Gastrocnemius medialis (tissue), 4 donors: Measurements from ENCODE around the gene THRB. TPM values are rescaled to one million over a fixed set of nuclear protein-coding genes. Genes with fewer than 3 reads are reported as not detected.

Experiments used
- ATAC-seq, 2 donors: fragments of 150-250 bp; one replicate each; pipeline ENCODE4 v1.9.1; 2016
- DNase-seq, 2 donors: peaks; one replicate each; pipeline ENCODE4 v3.0.0-alpha.2; 2019
- H3K27ac ChIP-seq, 4 donors: fragments of 200-600 bp; sonication (generic); 1 replicate in 1 of 4; 2 replicates in 3 of 4; pipeline ENCODE4 v1.5.1; 2016 to 2018; ENCODE audit warnings: mild to moderate bottlenecking in 2 of 4, moderate library complexity in 1 of 4
- H3K27me3 ChIP-seq, 3 donors: fragments of 200-600 bp; sonication (generic) in 2 of 3; 1 replicate in 1 of 3; 2 replicates in 2 of 3; pipeline versions ENCODE4 v1.5.1 to v1.6.0; 2016 to 2019; ENCODE audit warnings: mild to moderate bottlenecking in 1 of 3, moderate library complexity in 1 of 3
- H3K36me3 ChIP-seq, 2 donors: fragments of 200-600 bp; sonication (generic) in 1 of 2; one replicate each; pipeline ENCODE4 v1.5.1; 2017 to 2018
- H3K4me1 ChIP-seq, 2 donors: fragments of 200-600 bp; sonication (generic) in 1 of 2; one replicate each; pipeline ENCODE4 v1.5.1; 2016 to 2017; ENCODE audit warnings: mild to moderate bottlenecking in 2 of 2
- H3K4me3 ChIP-seq, 4 donors: fragments of 200-600 bp; sonication (generic) in 3 of 4; 1 replicate in 1 of 4; 2 replicates in 3 of 4; pipeline ENCODE4 v1.5.1; 2016 to 2019; ENCODE audit warnings: mild to moderate bottlenecking in 2 of 4
- H3K9me3 ChIP-seq, 3 donors: fragments of 200-600 bp; sonication (generic) in 2 of 3; 1 replicate in 1 of 3; 2 replicates in 2 of 3; pipeline ENCODE4 v1.5.1; 2016 to 2019
- POLR2A ChIP-seq, 2 donors: fragments of 450-650 bp; IDR thresholded peaks; one replicate each; pipeline ENCODE4 v1.6.1; 2017; ENCODE audit warnings: antibody characterized with exemption in 2 of 2, mild to moderate bottlenecking in 2 of 2, moderate library complexity in 2 of 2
- in situ Hi-C, 4 donors: fragments of 200-750 bp; cut with MboI; loops; one replicate each; pipeline versions ENCODE4 v1.15.0 to v1.8.0; 2017; ENCODE audit warnings: low sequenced_read_pairs in 4 of 4
- intact Hi-C: fragments of 100-400 bp; cut with DNase I; formaldehyde crosslinking; loops from one replicate; pipeline ENCODE4 v1.15.1; 2023; ENCODE audit warnings: low total_unique reads
- total RNA-seq, 4 donors: library from RNA; depleted of rRNA; stranded (reverse); fragments of >200 nt; gene quantifications; one replicate each; pipeline versions ENCODE4 v1.1.0 to v1.2.3, GENCODE V29; 2016
- TF ChIP-seq, protein P1 (sequence below), 5 experiments: fragments of 450-650 bp in 3 of 5; fragments of 200-600 bp in 2 of 5; sonication (generic) in 2 of 5; IDR thresholded peaks in 4 of 5; conservative IDR thresholded peaks in 1 of 5; 1 replicate in 4 of 5; 2 replicates in 1 of 5; pipeline ENCODE4 v1.5.1; 2016 to 2019; ENCODE audit warnings: antibody characterized with exemption in 5 of 5, mild to moderate bottlenecking in 3 of 5, moderate library complexity in 3 of 5

THRB gene
- total RNA-seq, 4 donors from 2014 or later, result 20.1 to 60.0 (median 25.3) TPM

DNA sequence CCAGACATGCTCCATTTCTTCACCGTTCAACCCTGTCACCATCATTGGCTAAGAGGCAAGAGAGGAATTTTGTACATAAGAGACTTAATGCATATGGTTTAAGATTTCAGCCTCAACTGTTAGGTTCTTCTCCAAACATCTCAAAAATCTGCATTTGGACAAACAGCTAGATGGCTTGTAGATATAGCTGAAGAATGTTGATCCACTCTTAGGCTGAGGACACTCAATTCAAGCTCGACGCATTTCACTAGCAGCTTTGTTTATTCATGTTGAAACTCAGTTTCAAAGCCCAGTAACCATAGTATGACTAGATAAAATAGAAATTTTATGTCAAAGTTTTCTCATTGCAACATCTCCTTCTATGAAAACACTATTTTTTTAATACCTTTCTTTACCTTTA is 208.2 kb downstream of the THRB start:
- Histone ChIP-seq H3K27ac (peak overlapping the region in 1 of 4 donors; percentile 3), H3K36me3 (no peaks in the 10 kb centered on the region), H3K4me1 (peaks cover 31 to 33% of the 10 kb centered on the region in 2 donors), H3K9me3 (no peaks in the 10 kb centered on the region), H3K27me3 (no peaks in the 10 kb centered on the region), H3K4me3 (no peak overlapping the region)
- DNase-seq, result no peak
- in situ Hi-C loops, result no loop called here
- no peak for TF ChIP-seq POLR2A (IDR thresholded peaks at IDR 0.05)
- TF ChIP-seq, protein P1, sequence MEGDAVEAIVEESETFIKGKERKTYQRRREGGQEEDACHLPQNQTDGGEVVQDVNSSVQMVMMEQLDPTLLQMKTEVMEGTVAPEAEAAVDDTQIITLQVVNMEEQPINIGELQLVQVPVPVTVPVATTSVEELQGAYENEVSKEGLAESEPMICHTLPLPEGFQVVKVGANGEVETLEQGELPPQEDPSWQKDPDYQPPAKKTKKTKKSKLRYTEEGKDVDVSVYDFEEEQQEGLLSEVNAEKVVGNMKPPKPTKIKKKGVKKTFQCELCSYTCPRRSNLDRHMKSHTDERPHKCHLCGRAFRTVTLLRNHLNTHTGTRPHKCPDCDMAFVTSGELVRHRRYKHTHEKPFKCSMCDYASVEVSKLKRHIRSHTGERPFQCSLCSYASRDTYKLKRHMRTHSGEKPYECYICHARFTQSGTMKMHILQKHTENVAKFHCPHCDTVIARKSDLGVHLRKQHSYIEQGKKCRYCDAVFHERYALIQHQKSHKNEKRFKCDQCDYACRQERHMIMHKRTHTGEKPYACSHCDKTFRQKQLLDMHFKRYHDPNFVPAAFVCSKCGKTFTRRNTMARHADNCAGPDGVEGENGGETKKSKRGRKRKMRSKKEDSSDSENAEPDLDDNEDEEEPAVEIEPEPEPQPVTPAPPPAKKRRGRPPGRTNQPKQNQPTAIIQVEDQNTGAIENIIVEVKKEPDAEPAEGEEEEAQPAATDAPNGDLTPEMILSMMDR (IDR thresholded peaks at IDR 0.05 in 4 of 5, conservative IDR thresholded peaks at IDR 0.05 in 1 of 5), result no peak
- ATAC-seq, result no peak
- intact Hi-C loops, result no loop called here

DNA sequence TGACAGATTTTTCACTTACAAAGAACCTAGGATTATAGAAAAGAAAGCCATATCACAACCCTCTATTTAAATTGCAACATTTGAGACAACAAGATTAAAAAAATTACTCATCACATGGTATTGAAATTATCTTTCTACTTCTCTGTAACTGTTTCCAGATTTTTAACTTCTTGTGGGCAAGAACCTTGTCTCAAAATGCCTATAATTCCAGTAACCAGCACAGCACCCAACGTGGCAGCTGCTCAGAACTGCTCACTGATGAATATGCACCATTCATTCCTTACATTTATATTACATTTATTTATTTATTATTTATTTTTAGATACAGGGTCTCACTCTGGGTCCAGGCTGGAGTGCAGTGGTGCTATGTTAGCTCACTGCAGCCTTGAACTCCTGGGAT is 216.1 kb downstream of the THRB start:
- TF ChIP-seq, protein P1 (IDR thresholded peaks at IDR 0.05 in 4 of 5, conservative IDR thresholded peaks at IDR 0.05 in 1 of 5), result no peak
- no peak for TF ChIP-seq POLR2A (IDR thresholded peaks at IDR 0.05)
- H3K36me3 ChIP-seq, result no peaks in the 10 kb centered on the region
- no peak overlapping the region for H3K27ac ChIP-seq
- H3K4me3 ChIP-seq, result no peak overlapping the region
- intact Hi-C loops (no loop called here), in situ Hi-C loops (no loop called here)
- DNase-seq (no peak), ATAC-seq (no peak)
- no peaks in the 10 kb centered on the region for H3K4me1 ChIP-seq
- H3K9me3 ChIP-seq, result no peaks in the 10 kb centered on the region
- no peaks in the 10 kb centered on the region for H3K27me3 ChIP-seq

DNA sequence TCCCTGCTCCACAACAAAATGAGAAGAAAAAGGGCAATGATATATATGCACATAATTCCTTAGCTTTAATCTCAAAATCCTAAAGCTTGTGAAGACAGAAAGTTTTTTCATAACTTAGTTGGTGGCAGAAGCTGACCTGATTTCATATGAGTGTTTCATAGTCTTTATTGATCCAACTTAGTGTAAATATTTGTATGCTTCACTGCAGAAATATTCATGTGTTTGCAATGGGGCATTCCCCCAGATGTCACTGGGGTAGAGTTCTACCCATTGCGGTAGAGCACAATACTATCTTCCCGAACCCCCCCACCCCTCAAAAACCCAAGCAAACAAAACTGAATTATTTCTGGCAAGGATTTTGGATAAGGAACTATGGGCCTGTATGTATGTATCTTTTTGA is 221.2 kb downstream of the THRB start:
- Histone ChIP-seq H3K4me1 (peaks cover 30 to 35% of the 10 kb centered on the region in 2 donors), H3K36me3 (no peaks in the 10 kb centered on the region)
- in situ Hi-C loops, result loop anchor here in 2 of 4 donors (25.0 kb wide), 1 partner anchor 414 kb away; no protein-coding TSS in a partner anchor

DNA sequence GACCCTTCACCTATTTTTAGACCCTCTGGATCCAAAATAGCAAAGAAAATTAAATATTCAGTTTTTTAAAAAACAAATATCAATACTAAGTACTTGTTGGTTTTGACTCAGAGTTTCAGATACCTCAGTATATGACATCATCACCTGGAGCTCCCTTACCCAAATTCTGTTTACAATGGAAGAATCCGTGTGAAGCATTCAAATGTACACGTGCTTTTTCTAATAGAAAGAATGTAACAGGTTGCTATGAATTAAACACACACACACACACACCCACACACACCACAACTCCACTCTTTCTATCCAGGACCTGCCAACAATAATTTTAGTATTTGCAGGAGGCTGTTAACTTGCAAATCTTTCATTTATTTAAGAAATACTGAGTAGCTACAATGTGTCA is 221.8 kb downstream of the THRB start:
- H3K27me3 ChIP-seq, result no peaks in the 10 kb centered on the region
- peaks cover 30 to 35% of the 10 kb centered on the region in 2 donors for H3K4me1 ChIP-seq
- ATAC-seq, result no peak
- H3K4me3 ChIP-seq, result no peak overlapping the region
- H3K27ac ChIP-seq, result peak overlapping the region in 1 of 4 donors; percentile 51
- DNase-seq, result no peak
- H3K36me3 ChIP-seq, result no peaks in the 10 kb centered on the region
- no peaks in the 10 kb centered on the region for H3K9me3 ChIP-seq
- in situ Hi-C loops (loop anchor here in 2 of 4 donors (25.0 kb wide), 1 partner anchor 414 kb away; no protein-coding TSS in a partner anchor), intact Hi-C loops (no loop called here)
- TF ChIP-seq, protein P1 (IDR thresholded peaks at IDR 0.05 in 4 of 5, conservative IDR thresholded peaks at IDR 0.05 in 1 of 5), result no peak
- TF ChIP-seq POLR2A (IDR thresholded peaks at IDR 0.05), result no peak

More for the DNA sequence above, 221.2 kb downstream of the THRB start:
- DNase-seq (no peak), ATAC-seq (no peak)
- no peaks in the 10 kb centered on the region for H3K9me3 ChIP-seq
- TF ChIP-seq, protein P1 (IDR thresholded peaks at IDR 0.05 in 4 of 5, conservative IDR thresholded peaks at IDR 0.05 in 1 of 5), result no peak
- TF ChIP-seq POLR2A (IDR thresholded peaks at IDR 0.05), result no peak
- no peak overlapping the region for H3K4me3 ChIP-seq
- H3K27ac ChIP-seq, result no peak overlapping the region
- H3K27me3 ChIP-seq, result no peaks in the 10 kb centered on the region
- intact Hi-C loops, result no loop called here

DNA sequence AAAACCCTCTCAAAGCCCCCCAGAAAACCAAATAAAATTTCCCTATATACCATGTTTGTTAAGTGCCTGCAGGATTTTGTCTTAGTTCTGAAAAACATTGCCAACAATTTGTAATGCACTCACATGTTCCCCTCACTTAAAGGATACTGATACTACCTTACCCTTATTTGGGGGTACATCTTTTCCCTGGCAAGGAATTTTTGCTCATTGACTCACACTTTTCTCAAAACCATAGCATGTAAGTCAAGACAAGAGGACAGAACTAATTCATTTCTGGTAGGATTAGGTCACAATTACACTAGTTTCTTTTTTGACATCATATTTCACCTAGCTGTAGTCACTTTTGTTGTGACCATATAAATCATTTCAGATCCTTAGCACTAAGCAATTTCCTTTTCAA is 222.2 kb downstream of the THRB start:
- H3K27me3 ChIP-seq, result no peaks in the 10 kb centered on the region
- intact Hi-C loops (no loop called here), in situ Hi-C loops (loop anchor here in 2 of 4 donors (25.0 kb wide), 1 partner anchor 415 kb away; no protein-coding TSS in a partner anchor)
- ATAC-seq (no peak), DNase-seq (no peak)
- no peaks in the 10 kb centered on the region for H3K36me3 ChIP-seq
- H3K9me3 ChIP-seq, result no peaks in the 10 kb centered on the region
- H3K4me3 ChIP-seq, result no peak overlapping the region
- H3K27ac ChIP-seq, result peak overlapping the region in 3 of 4 donors; percentile 51 to 78 (median 77)
- peaks cover 30 to 35% of the 10 kb centered on the region in 2 donors for H3K4me1 ChIP-seq
- TF ChIP-seq POLR2A (IDR thresholded peaks at IDR 0.05), result no peak
- TF ChIP-seq, protein P1 (IDR thresholded peaks at IDR 0.05 in 4 of 5, conservative IDR thresholded peaks at IDR 0.05 in 1 of 5), result no peak
